MCF 10A (cell line): ENCODE measurements around the gene SH2D1B. TPM values are rescaled to one million over a fixed set of nuclear protein-coding genes. Genes with fewer than 3 reads are reported as not detected.

ENCODE experiments used
- BruUV-seq: library from RNA; stranded (reverse); fragments of 400-500 nt; replicated peaks from 2 replicates; lab custom pipeline; 2021; lab: Mats Ljungman, UMichigan
- CTCF ChIA-PET: fragments of 300-600 bp; sonication (Branson Sonifier 250); formaldehyde crosslinking; extraction: SDS; loops from one replicate; lab custom pipeline; 2021; ENCODE audit warnings: antibody characterized with exemption, inconsistent platforms; lab: Yijun Ruan, JAX
- POLR2A ChIA-PET: fragments of 300-600, 350-650 bp; sonication (Branson Sonifier 250); formaldehyde crosslinking; extraction: SDS; loops from one replicate; lab custom pipeline; 2020; ENCODE audit warnings: antibody characterized with exemption, inconsistent platforms; lab: Yijun Ruan, JAX
- DNase-seq: peaks from one replicate; pipeline ENCODE4 v3.0.0-alpha.2; 2018; ENCODE audit not compliant: unreplicated experiment
- H3K27ac Mint-ChIP-seq: one replicate; pipeline ENCODE4 v1.8.0; 2022; ENCODE audit warnings: mild to moderate bottlenecking, low read depth, mixed read lengths; ENCODE audit not compliant: unreplicated experiment
- H3K27me3 Mint-ChIP-seq: one replicate; pipeline ENCODE4 v1.8.0; 2022; ENCODE audit warnings: mixed read lengths; ENCODE audit not compliant: insufficient read depth, unreplicated experiment
- H3K36me3 Mint-ChIP-seq: one replicate; pipeline ENCODE4 v1.8.0; 2022; ENCODE audit warnings: mild to moderate bottlenecking, moderate library complexity, mixed read lengths; ENCODE audit not compliant: insufficient read depth, unreplicated experiment
- H3K4me1 Mint-ChIP-seq: one replicate; pipeline ENCODE4 v1.8.0; 2022; ENCODE audit warnings: mixed read lengths; ENCODE audit not compliant: insufficient read depth, unreplicated experiment
- H3K4me3 Mint-ChIP-seq: one replicate; pipeline ENCODE4 v1.8.0; 2022; ENCODE audit warnings: mild to moderate bottlenecking, moderate library complexity, mixed read lengths; ENCODE audit not compliant: unreplicated experiment
- H3K9me3 Mint-ChIP-seq: one replicate; pipeline ENCODE4 v1.8.0; 2022; ENCODE audit warnings: mixed read lengths; ENCODE audit not compliant: unreplicated experiment
- CTCF ChIP-seq: fragments of 200-600 bp; IDR thresholded peaks from one replicate; pipeline ENCODE4 v1.8.0; 2022; ENCODE audit warnings: antibody characterized with exemption, mild to moderate bottlenecking; ENCODE audit not compliant: unreplicated experiment
- intact Hi-C: fragments of 100-400 bp; cut with micrococcal nuclease; formaldehyde crosslinking; loops from 2 replicates; pipeline ENCODE4 v1.14.1; 2022
- total RNA-seq: library from RNA; stranded (reverse); gene quantifications from 2 replicates; pipeline ENCODE4 v1.2.3, GENCODE V29; 2022

SH2D1B gene
- total RNA-seq, 1 experiment from 2014 or later: not detected

DNA sequence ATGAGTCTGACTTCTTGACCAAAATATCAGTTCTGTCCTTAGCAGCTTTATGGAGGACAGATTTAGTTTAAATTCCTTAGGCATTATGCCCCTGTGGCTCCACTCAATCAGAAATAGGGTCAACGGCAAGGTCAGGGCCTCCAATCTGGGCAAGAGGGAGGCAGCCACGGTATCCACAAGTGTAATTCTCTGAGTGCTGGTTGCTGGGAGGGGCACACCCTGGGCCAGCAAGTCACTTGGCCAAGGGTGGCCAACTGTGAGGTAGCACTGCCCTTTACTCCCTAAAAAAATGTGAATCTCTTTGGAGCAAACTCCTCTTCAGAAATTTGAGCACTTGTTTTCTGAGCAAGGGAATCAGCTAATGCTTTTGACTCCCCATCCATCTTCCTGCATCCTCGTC, 48.1 kb downstream of the SH2D1B start:
- intact Hi-C loops: no loop called here
- Mint-ChIP-seq H3K4me1 (peaks cover 20% of the 10 kb centered on the region), H3K27me3 (no peaks in the 10 kb centered on the region), H3K4me3 (no peak overlapping the region), H3K27ac (no peak overlapping the region), H3K9me3 (no peaks in the 10 kb centered on the region), H3K36me3 (no peaks in the 10 kb centered on the region)
- no peak for TF ChIP-seq CTCF
- ChIA-PET POLR2A (interaction anchor here (0.7 kb wide), 1 partner anchor 8 kb away, joined by 4 read pairs; no protein-coding TSS in a partner anchor), CTCF (interaction anchor here (0.8 to 1.5 kb wide), 2 partner anchors 17 to 308 kb away, joined by 3 to 6 read pairs; partner anchors contain the start of gene C1orf226)
- no TSS peak for BruUV-seq
- no peak for DNase-seq

DNA sequence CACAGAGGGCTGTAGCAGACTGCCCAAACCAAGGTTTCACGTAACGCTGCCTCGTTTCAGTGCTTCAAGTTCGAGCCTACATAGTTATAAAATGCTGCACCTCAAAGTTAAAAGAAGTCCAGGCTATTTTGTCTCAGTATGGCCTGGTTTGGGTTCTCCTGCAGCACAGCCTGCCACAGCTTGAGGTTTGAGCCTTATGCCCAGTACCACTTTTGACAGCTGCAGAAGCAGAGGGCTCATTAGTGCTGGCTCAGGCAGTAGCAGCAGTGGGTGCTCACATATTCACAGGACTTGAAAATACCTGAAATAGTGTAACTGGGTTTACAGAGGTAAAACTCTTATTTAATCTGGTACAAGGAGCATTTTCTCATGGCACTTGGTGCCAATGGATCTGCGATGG, 50.6 kb downstream of the SH2D1B start:
- H3K9me3 Mint-ChIP-seq: no peaks in the 10 kb centered on the region
- intact Hi-C loops: no loop called here
- ChIA-PET POLR2A (interaction anchor here (0.7 kb wide), 1 partner anchor 21 kb away, joined by 3 read pairs; no protein-coding TSS in a partner anchor), CTCF (interaction anchor here (0.6 to 2.1 kb wide), 4 partner anchors 24 to 158 kb away, joined by 3 to 13 read pairs (median 3); no protein-coding TSS in a partner anchor)
- H3K27me3 Mint-ChIP-seq: no peaks in the 10 kb centered on the region
- no peak for DNase-seq
- BruUV-seq: no TSS peak
- no peak for TF ChIP-seq CTCF
- H3K27ac Mint-ChIP-seq: no peak overlapping the region
- H3K4me3 Mint-ChIP-seq: no peak overlapping the region
- peaks cover 24% of the 10 kb centered on the region for H3K4me1 Mint-ChIP-seq
- H3K36me3 Mint-ChIP-seq: no peaks in the 10 kb centered on the region

GRCh38 chr1:162360874-162361260, 51.1 kb downstream of the SH2D1B start:
- Mint-ChIP-seq H3K36me3 (no peaks in the 10 kb centered on the region), H3K27ac (no peak overlapping the region), H3K27me3 (no peaks in the 10 kb centered on the region), H3K4me1 (peaks cover 19% of the 10 kb centered on the region), H3K9me3 (no peaks in the 10 kb centered on the region), H3K4me3 (no peak overlapping the region)
- intact Hi-C loops: no loop called here
- TF ChIP-seq CTCF: no peak
- BruUV-seq: no TSS peak
- ChIA-PET CTCF (interaction anchor here (0.6 to 2.1 kb wide), 6 partner anchors 11 to 961 kb away, joined by 3 to 13 read pairs (median 3); partner anchors contain the start of gene NUF2), POLR2A (no interaction called here)
- no peak for DNase-seq

DNA sequence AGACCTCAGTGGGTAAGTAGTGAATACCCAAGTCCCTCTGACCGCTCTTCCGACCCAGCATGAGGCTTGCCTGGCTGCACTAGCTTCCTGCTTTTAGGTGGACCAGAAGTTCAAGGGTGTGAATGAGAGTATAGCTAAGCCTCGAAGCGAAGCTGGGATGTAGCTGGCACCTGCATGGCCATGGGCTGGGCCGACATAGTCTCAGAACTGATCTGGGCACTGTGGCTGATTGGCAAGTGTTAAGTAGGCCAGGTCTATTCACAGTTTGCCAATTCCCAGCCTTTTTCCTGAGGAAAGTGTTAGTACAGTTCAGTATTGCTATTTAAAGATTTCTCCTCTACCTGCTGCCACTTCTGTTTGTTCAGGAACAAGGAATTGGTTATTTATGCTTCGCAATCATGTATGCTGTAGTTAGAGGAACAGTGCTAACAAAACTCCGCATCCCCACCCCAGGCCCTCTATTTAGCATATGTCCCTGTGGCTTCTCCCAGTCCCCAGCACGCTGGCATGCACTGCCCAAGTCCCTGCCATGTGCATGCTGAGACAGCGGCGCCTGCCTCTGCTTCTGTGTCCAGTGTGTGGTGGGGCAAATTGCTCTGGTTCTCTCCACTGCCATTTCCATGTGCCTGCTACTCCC, 51.6 kb downstream of the SH2D1B start:
- BruUV-seq: no TSS peak
- H3K27me3 Mint-ChIP-seq: no peaks in the 10 kb centered on the region
- H3K27ac Mint-ChIP-seq: no peak overlapping the region
- H3K9me3 Mint-ChIP-seq: no peaks in the 10 kb centered on the region
- no peak overlapping the region for H3K4me3 Mint-ChIP-seq
- ChIA-PET POLR2A (interaction anchor here (0.9 kb wide), 1 partner anchor 11 kb away, joined by 3 read pairs; no protein-coding TSS in a partner anchor), CTCF (interaction anchor here (0.6 to 2.1 kb wide), 9 partner anchors 12 to 962 kb away, joined by 3 to 13 read pairs (median 3); partner anchors contain the start of gene NUF2)
- peaks cover 17% of the 10 kb centered on the region for H3K4me1 Mint-ChIP-seq
- H3K36me3 Mint-ChIP-seq: no peaks in the 10 kb centered on the region
- TF ChIP-seq CTCF: no peak
- no peak for DNase-seq
- intact Hi-C loops: no loop called here
